Naive thymus-derived CD4-positive, alpha-beta T cell (primary cell): ENCODE measurements around the gene BAD. TPM values are rescaled to one million over a fixed set of nuclear protein-coding genes. Genes with fewer than 3 reads are reported as not detected.
A peak's percentile ranks its signal among the peaks of the same experiment; 100 is the strongest.

Experiments
- ATAC-seq: fragments of 150-1000 bp; cut with Tn5 transposase; 2 replicates; pipeline ENCODE4 v1.10.0; 2021; ENCODE audit warnings: mild to moderate bottlenecking, moderate library complexity
- CTCF ChIA-PET: fragments of 350-600 bp; sonication (Branson Sonifier 250); formaldehyde crosslinking; loops from one replicate; lab custom pipeline; 2021; ENCODE audit warnings: antibody characterized with exemption; lab: Charles Lee
- POLR2A ChIA-PET: fragments of 350-600 bp; sonication (Branson Sonifier 250); formaldehyde crosslinking; loops from one replicate; lab custom pipeline; 2021; ENCODE audit warnings: antibody characterized with exemption, inconsistent platforms; lab: Charles Lee
- DNase-seq, 9 donors: peaks; one replicate each; pipeline versions ENCODE4 v3.0.0 to v3.0.0-alpha.2; 2020 to 2022; ENCODE audit warnings: mixed read lengths in 1 of 9
- H3K27ac ChIP-seq: one replicate; pipeline ENCODE4 v1.7.0; 2013; ENCODE audit warnings: mild to moderate bottlenecking, low read depth, low read length, moderate library complexity
- H3K27me3 ChIP-seq, 2 donors: one replicate each; pipeline ENCODE4 v1.7.0; 2013; ENCODE audit warnings: low read length in 2 of 2, mild to moderate bottlenecking in 2 of 2, moderate library complexity in 2 of 2; ENCODE audit not compliant: control insufficient read depth in 2 of 2, insufficient read depth in 2 of 2
- H3K36me3 ChIP-seq, 3 experiments: 1 replicate in 2 of 3; 2 replicates in 1 of 3; pipeline ENCODE4 v1.7.0; 2013; ENCODE audit warnings: low read length in 3 of 3, mild to moderate bottlenecking in 3 of 3, moderate library complexity in 1 of 3; ENCODE audit not compliant: insufficient read depth in 3 of 3, control insufficient read depth in 2 of 3
- H3K4me1 ChIP-seq, 2 donors: one replicate each; pipeline ENCODE4 v1.7.0; 2013; ENCODE audit warnings: low read length in 2 of 2, mild to moderate bottlenecking in 2 of 2, moderate library complexity in 1 of 2; ENCODE audit not compliant: control insufficient read depth in 2 of 2, insufficient read depth in 2 of 2
- H3K4me3 ChIP-seq: 2 replicates; pipeline ENCODE4 v1.7.0; 2013; ENCODE audit warnings: mild to moderate bottlenecking, low read length
- H3K9me3 ChIP-seq, 3 experiments: 1 replicate in 2 of 3; 2 replicates in 1 of 3; pipeline ENCODE4 v1.7.0; 2013; ENCODE audit warnings: low read length in 3 of 3; ENCODE audit not compliant: control insufficient read depth in 2 of 3
- H3K27ac Mint-ChIP-seq, 9 donors: one replicate each; pipeline ENCODE4 v1.8.0; 2020 to 2022; ENCODE audit warnings: mixed read lengths in 9 of 9, mild to moderate bottlenecking in 8 of 9, moderate library complexity in 5 of 9, inconsistent platforms in 2 of 9
- H3K27me3 Mint-ChIP-seq, 5 donors: one replicate each; pipeline ENCODE4 v1.8.0; 2021 to 2022; ENCODE audit warnings: mixed read lengths in 5 of 5, mild to moderate bottlenecking in 1 of 5
- H3K36me3 Mint-ChIP-seq, 5 donors: one replicate each; pipeline ENCODE4 v1.8.0; 2020 to 2022; ENCODE audit warnings: mixed read lengths in 5 of 5, mild to moderate bottlenecking in 3 of 5, inconsistent platforms in 1 of 5
- H3K4me1 Mint-ChIP-seq, 7 donors: one replicate each; pipeline ENCODE4 v1.8.0; 2020 to 2022; ENCODE audit warnings: mixed read lengths in 7 of 7, mild to moderate bottlenecking in 3 of 7, inconsistent platforms in 1 of 7
- H3K4me3 Mint-ChIP-seq, 10 donors: one replicate each; pipeline ENCODE4 v1.8.0; 2020 to 2022; ENCODE audit warnings: mild to moderate bottlenecking in 10 of 10, mixed read lengths in 10 of 10, moderate library complexity in 6 of 10, inconsistent platforms in 2 of 10
- H3K9me3 Mint-ChIP-seq, 11 donors: one replicate each; pipeline ENCODE4 v1.8.0; 2020 to 2022; ENCODE audit warnings: mixed read lengths in 11 of 11, mild to moderate bottlenecking in 4 of 11, inconsistent platforms in 1 of 11, moderate library complexity in 1 of 11
- intact Hi-C, 2 donors: fragments of 100-400 bp; cut with micrococcal nuclease; formaldehyde crosslinking; loops; one replicate each; pipeline ENCODE4 v1.15.1; 2023
- polyA plus RNA-seq, 2 donors: library from polyadenylated mRNA; unstranded; fragments of 300-500 nt; fragmentation: Illumina TruSeq; gene quantifications; one replicate each; pipeline ENCODE4 v1.2.3, GENCODE V29; 2021
- total RNA-seq, 6 experiments: library from RNA in 5 of 6; stranded (reverse) in 5 of 6; gene quantifications; 1 replicate in 5 of 6; 2 replicates in 1 of 6; pipeline ENCODE4 v1.2.3 and lab custom pipeline; 2021 to 2026

Gene BAD
- total and polyA plus RNA-seq, 7 experiments from 2014 or later, result 17.5 to 41.1 (median 25.9) TPM

DNA sequence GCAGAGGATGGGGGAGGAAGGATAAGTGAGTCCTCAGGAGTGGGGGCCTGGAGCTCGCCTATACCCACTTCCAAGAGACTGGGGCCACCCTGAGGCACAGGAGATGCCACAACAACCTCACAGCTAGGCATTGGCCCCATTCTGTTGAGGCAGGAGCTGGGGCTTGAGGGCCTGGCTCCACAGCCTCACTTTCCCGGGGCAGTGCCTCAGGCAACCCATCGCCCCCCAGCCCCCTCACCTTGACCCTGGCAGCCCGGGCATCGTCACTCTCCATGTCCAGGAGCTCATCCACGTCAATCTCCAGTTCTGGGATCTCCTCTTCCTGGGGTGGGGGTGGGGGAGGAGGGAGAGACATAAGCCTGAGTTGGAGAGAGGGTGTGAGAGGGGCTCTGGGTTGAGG, 39.5 kb downstream of the BAD start:
- peak overlapping the region in 6 of 9 donors; percentile 9 to 73 (median 65) for H3K27ac Mint-ChIP-seq
- no peak overlapping the region for H3K4me3 ChIP-seq
- DNase-seq (no peak), ATAC-seq (no peak)
- peaks cover 15 to 46% (median 34%) of the 10 kb centered on the region in 7 donors for H3K4me1 Mint-ChIP-seq
- no peaks in the 10 kb centered on the region for H3K9me3 Mint-ChIP-seq
- H3K4me1 ChIP-seq, result peaks cover 24 to 31% of the 10 kb centered on the region in 2 donors
- ChIA-PET CTCF (interaction anchor here (1.3 to 4.5 kb wide), 3 partner anchors 39 to 73 kb away, joined by 3 to 30 read pairs (median 4); partner anchors contain the start of genes FERMT3, PRDX5 and TRMT112), POLR2A (interaction anchor here (0.6 to 12.3 kb wide), 10 partner anchors 9 to 388 kb away, joined by 3 to 154 read pairs (median 7); partner anchors contain the start of genes BAD, CATSPERZ, FERMT3 and PRDX5)
- H3K27me3 Mint-ChIP-seq, result no peaks in the 10 kb centered on the region
- no peaks in the 10 kb centered on the region for H3K9me3 ChIP-seq
- H3K27ac ChIP-seq, result peak overlapping the region; percentile 59
- no peaks in the 10 kb centered on the region for H3K27me3 ChIP-seq
- H3K36me3 ChIP-seq, result peaks cover 0 to 11% (median 0%) of the 10 kb centered on the region in 3 experiments
- intact Hi-C loops, result loop anchor here in 1 of 2 donors (5.0 kb wide), 1 partner anchor 502 kb away; no protein-coding TSS in a partner anchor
- H3K4me3 Mint-ChIP-seq, result peak overlapping the region in 8 of 10 donors; percentile 23 to 93 (median 86)
- peaks cover 0 to 1% (median 0%) of the 10 kb centered on the region in 5 donors for H3K36me3 Mint-ChIP-seq

DNA sequence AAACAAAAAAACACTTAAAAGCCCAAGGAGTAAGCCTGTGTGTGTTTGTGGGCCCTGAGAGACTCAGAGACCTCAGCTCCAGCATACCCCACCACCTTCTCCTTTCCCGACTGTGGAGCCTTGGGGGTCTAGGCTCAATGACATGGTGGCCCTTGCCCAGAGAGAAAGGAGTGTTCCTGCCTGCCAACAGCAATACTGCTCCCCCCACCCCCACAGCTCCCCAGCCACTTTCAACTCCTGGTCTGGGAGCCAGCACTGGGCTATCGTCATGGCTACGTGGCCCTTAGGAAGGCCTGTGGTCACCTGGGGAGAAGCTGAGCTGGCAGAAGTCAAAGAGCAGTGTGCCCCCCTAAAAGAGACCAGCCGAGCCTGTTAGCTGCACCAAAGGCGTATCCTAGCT, 40.4 kb downstream of the BAD start:
- peak overlapping the region in 4 of 9 donors; percentile 7 to 45 (median 23) for H3K27ac Mint-ChIP-seq
- POLR2A ChIA-PET, result interaction anchor here (0.6 to 12.3 kb wide), 8 partner anchors 8 to 1621 kb away, joined by 3 to 154 read pairs (median 10); partner anchors contain the start of genes ESRRA, FERMT3, NUDT22 and PRDX5
- no peak overlapping the region for H3K27ac ChIP-seq
- intact Hi-C loops, result loop anchor here in 1 of 2 donors (5.0 kb wide), 1 partner anchor 503 kb away; no protein-coding TSS in a partner anchor
- DNase-seq, result no peak
- peaks cover 0 to 11% (median 0%) of the 10 kb centered on the region in 3 experiments for H3K36me3 ChIP-seq
- no peak for ATAC-seq
- no peaks in the 10 kb centered on the region for H3K9me3 ChIP-seq
- H3K4me3 ChIP-seq, result no peak overlapping the region
- CTCF ChIA-PET, result interaction anchor here (0.5 to 4.5 kb wide), 6 partner anchors 10 to 653 kb away, joined by 3 to 30 read pairs (median 4); partner anchors contain the start of genes FERMT3 and VEGFB
- H3K27me3 Mint-ChIP-seq, result no peaks in the 10 kb centered on the region
- H3K4me1 ChIP-seq, result peaks cover 25 to 35% of the 10 kb centered on the region in 2 donors
- no peaks in the 10 kb centered on the region for H3K9me3 Mint-ChIP-seq
- H3K4me3 Mint-ChIP-seq, result peak overlapping the region in 7 of 10 donors; percentile 16 to 95 (median 31)
- H3K36me3 Mint-ChIP-seq, result peaks cover 0 to 1% (median 0%) of the 10 kb centered on the region in 5 donors
- peaks cover 15 to 43% (median 35%) of the 10 kb centered on the region in 7 donors for H3K4me1 Mint-ChIP-seq
- H3K27me3 ChIP-seq, result no peaks in the 10 kb centered on the region

DNA sequence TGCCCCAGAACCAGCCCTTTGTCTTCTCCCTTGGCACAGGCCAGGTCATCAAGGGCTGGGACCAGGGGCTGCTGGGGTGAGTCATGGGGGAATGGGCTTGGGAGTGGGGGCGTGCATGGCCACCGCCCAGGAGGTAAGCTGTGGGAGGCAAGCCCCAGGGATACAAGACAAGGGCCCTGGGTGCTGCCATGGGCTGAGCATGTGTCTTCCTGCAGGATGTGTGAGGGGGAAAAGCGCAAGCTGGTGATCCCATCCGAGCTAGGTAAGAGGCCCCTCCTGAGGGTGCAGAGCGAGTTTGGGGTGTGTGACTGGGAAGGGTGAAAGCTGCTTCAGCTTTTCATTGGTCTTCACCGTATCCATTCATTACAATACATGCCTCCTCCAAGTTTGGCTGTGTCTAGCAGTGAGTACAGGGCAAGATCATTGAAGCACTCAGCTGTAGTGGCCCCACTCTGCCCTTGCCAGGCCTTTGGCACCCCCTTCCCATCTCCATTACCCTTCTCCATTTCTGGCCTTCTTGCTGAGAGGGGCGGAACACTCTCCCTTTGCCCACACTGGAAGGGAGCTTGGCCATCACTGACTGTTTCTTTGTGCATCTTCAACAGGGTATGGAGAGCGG, 41.1 kb downstream of the BAD start:
- Histone ChIP-seq H3K4me3 (no peak overlapping the region), H3K4me1 (peaks cover 25 to 35% of the 10 kb centered on the region in 2 donors), H3K27ac (no peak overlapping the region), H3K36me3 (peaks cover 0 to 17% (median 0%) of the 10 kb centered on the region in 3 experiments), H3K27me3 (no peaks in the 10 kb centered on the region), H3K9me3 (no peaks in the 10 kb centered on the region)
- Mint-ChIP-seq H3K27me3 (no peaks in the 10 kb centered on the region), H3K36me3 (peaks cover 0 to 1% (median 0%) of the 10 kb centered on the region in 5 donors), H3K4me3 (peak overlapping the region; percentile 29 to 95 (median 62)), H3K9me3 (no peaks in the 10 kb centered on the region), H3K4me1 (peaks cover 15 to 47% (median 35%) of the 10 kb centered on the region in 7 donors), H3K27ac (peak overlapping the region in 7 of 9 donors; percentile 7 to 55 (median 50))
- intact Hi-C loops, result loop anchor here in 1 of 2 donors (5.0 kb wide), 1 partner anchor 504 kb away; no protein-coding TSS in a partner anchor
- ChIA-PET CTCF (interaction anchor here (0.5 to 4.5 kb wide), 11 partner anchors 9 to 653 kb away, joined by 3 to 30 read pairs (median 4); partner anchors contain the start of genes FERMT3, PRDX5, TRMT112 and VEGFB), POLR2A (interaction anchor here (0.5 to 12.3 kb wide), 11 partner anchors 7 to 1620 kb away, joined by 3 to 154 read pairs (median 5); partner anchors contain the start of genes ESRRA, FERMT3, NUDT22 and PLCB3)
- DNase-seq (no peak), ATAC-seq (no peak)

DNA sequence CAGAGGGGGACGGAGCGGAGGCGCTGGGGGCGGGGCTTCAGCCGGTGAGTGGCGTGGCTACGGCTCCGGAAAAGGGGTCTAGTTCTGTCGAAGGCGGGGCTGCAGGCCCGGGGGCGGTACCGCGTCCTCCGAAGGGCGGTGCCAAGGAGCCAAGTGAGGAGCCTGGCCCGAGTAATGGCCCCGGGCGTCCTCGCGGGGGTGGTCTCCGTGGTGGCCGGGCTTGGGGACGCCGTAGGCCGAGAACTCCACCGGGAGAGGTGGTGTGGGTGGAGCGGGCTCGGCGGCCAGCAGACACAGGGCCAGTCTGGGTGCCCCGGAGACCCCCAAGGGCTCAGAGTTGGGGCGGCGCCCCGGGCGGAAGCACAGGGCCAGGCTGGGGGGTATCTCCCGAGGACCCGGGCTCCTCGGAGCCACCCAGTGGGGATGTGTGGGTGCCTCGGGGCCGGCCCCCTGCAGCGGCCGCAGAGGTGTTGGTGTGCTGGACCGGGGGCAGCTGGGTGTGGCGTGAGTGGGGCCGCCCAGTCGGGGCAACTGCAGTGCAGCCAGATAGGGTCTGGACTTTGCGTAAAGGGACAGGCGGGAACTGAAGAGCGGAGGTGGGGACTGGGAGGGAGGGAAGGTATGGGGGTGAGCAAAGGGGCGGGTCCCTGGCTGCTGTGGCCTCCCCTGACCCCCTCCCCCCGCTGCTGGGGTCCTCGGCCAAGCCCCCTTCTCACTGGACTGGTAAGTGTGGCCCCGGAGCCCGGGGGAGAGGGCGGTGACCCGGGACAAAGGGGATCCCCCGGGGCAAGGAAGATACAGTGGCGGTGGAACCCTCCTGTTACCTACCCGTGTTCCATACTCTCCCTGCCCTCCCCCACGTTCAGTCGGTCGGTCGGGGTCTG, 42.7 kb downstream of the BAD start:
- no peaks in the 10 kb centered on the region for H3K9me3 Mint-ChIP-seq
- H3K4me3 Mint-ChIP-seq, result peak overlapping the region; percentile 80 to 95 (median 89)
- intact Hi-C loops, result loop anchor here (1.0 to 5.0 kb wide), 17 partner anchors 9 to 506 kb away; partner anchors contain the start of genes DNAJC4 (in 2 of the 2), ESRRA (in 2 of the 2), FERMT3 (in 2 of the 2) and GPR137 (in 2 of the 2)
- H3K27ac ChIP-seq, result peak overlapping the region; percentile 99
- H3K4me1 ChIP-seq, result peaks cover 21 to 31% of the 10 kb centered on the region in 2 donors
- peaks cover 0 to 6% (median 0%) of the 10 kb centered on the region in 5 donors for H3K36me3 Mint-ChIP-seq
- peak overlapping the region; percentile 97 to 100 (median 99) for H3K27ac Mint-ChIP-seq
- H3K27me3 ChIP-seq, result no peaks in the 10 kb centered on the region
- H3K9me3 ChIP-seq, result no peaks in the 10 kb centered on the region
- peak overlapping the region; percentile 73 for H3K4me3 ChIP-seq
- H3K36me3 ChIP-seq, result peaks cover 0 to 30% (median 6%) of the 10 kb centered on the region in 3 experiments
- DNase-seq, result no peak
- CTCF ChIA-PET, result interaction anchor here (1.0 to 1.8 kb wide), 8 partner anchors 9 to 63 kb away, joined by 3 to 11 read pairs (median 5); partner anchors contain the start of genes FERMT3, NUDT22, PLCB3 and TRPT1
- no peaks in the 10 kb centered on the region for H3K27me3 Mint-ChIP-seq
- POLR2A ChIA-PET, result interaction anchor here (0.8 to 12.3 kb wide), 18 partner anchors 8 to 503 kb away, joined by 3 to 154 read pairs (median 5); partner anchors contain the start of genes ESRRA, FERMT3, NUDT22 and PLCB3
- peaks cover 8 to 45% (median 30%) of the 10 kb centered on the region in 7 donors for H3K4me1 Mint-ChIP-seq
- ATAC-seq, result no peak

DNA sequence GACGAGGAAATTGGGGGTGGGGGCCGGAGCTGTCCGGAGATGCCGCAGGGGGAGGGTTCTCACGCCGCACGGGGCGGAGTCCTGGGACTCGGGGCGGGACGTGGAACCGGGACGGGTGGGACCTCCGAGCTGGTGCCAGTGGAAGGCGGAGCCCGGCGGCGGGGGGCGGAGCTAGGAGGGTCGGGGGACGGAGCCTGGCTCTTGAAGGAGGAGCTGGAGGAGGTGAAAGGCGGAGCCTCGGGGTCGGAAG, 43.3 kb downstream of the BAD start:
- ChIA-PET CTCF (interaction anchor here (1.0 to 1.8 kb wide), 6 partner anchors 9 to 63 kb away, joined by 3 to 11 read pairs (median 6); partner anchors contain the start of genes FERMT3, NUDT22, PLCB3 and TRPT1), POLR2A (interaction anchor here (0.7 to 12.3 kb wide), 16 partner anchors 9 to 624 kb away, joined by 3 to 154 read pairs (median 5); partner anchors contain the start of genes ESRRA, FERMT3, NUDT22 and PRDX5)
- Histone ChIP-seq H3K27ac (peak overlapping the region; percentile 99), H3K36me3 (peaks cover 0 to 30% (median 6%) of the 10 kb centered on the region in 3 experiments), H3K4me3 (peak overlapping the region; percentile 73), H3K27me3 (no peaks in the 10 kb centered on the region), H3K4me1 (peaks cover 21 to 31% of the 10 kb centered on the region in 2 donors), H3K9me3 (no peaks in the 10 kb centered on the region)
- Mint-ChIP-seq H3K27me3 (no peaks in the 10 kb centered on the region), H3K9me3 (no peaks in the 10 kb centered on the region), H3K27ac (peak overlapping the region; percentile 97 to 100 (median 99)), H3K36me3 (peaks cover 0 to 6% (median 0%) of the 10 kb centered on the region in 5 donors), H3K4me1 (peaks cover 8 to 45% (median 30%) of the 10 kb centered on the region in 7 donors), H3K4me3 (peak overlapping the region; percentile 80 to 95 (median 89))
- DNase-seq (peak; percentile 99 to 100 (median 100)), ATAC-seq (peak; percentile 90)
- intact Hi-C loops, result loop anchor here (1.0 to 5.0 kb wide), 17 partner anchors 9 to 506 kb away; partner anchors contain the start of genes DNAJC4 (in 2 of the 2), ESRRA (in 2 of the 2), FERMT3 (in 2 of the 2) and GPR137 (in 2 of the 2)
